Suprapubic skin (tissue), 4 donors: ENCODE measurements around the gene MRM2. TPM values are rescaled to one million over a fixed set of nuclear protein-coding genes. Genes with fewer than 3 reads are reported as not detected.

Experiments
- DNase-seq, 2 donors: peaks; one replicate each; pipeline ENCODE4 v3.0.0-alpha.2; 2019; ENCODE audit warnings: low spot score in 2 of 2
- H3K27ac ChIP-seq: fragments of 200-600 bp; sonication (generic); one replicate; pipeline ENCODE4 v1.5.1; 2019
- H3K27me3 ChIP-seq: fragments of 200-600 bp; sonication (generic); one replicate; pipeline ENCODE4 v1.5.1; 2019
- H3K36me3 ChIP-seq: fragments of 200-600 bp; sonication (generic); one replicate; pipeline ENCODE4 v1.5.1; 2019
- H3K4me1 ChIP-seq: fragments of 200-600 bp; sonication (generic); one replicate; pipeline ENCODE4 v1.5.1; 2019
- H3K4me3 ChIP-seq: fragments of 200-600 bp; sonication (generic); one replicate; pipeline ENCODE4 v1.5.1; 2019; ENCODE audit warnings: mild to moderate bottlenecking
- H3K9me3 ChIP-seq: fragments of 200-600 bp; sonication (generic); one replicate; pipeline ENCODE4 v1.5.1; 2019
- CTCF ChIP-seq, 2 donors: fragments of 200-600 bp in 1 of 2; fragments of 450-650 bp in 1 of 2; sonication (generic) in 1 of 2; IDR thresholded peaks; one replicate each; pipeline ENCODE4 v1.5.1; 2016 to 2019; ENCODE audit warnings: antibody characterized with exemption in 2 of 2, mild to moderate bottlenecking in 1 of 2, moderate library complexity in 1 of 2
- EP300 ChIP-seq: sonication (generic); formaldehyde crosslinking; IDR thresholded peaks from one replicate; pipeline ENCODE4 v1.6.1; 2017; ENCODE audit warnings: antibody characterized with exemption
- POLR2A ChIP-seq, 2 donors: fragments of 450-650 bp; IDR thresholded peaks; one replicate each; pipeline ENCODE4 v1.6.1; 2017; ENCODE audit warnings: antibody characterized with exemption in 2 of 2, mild to moderate bottlenecking in 2 of 2, moderate library complexity in 2 of 2
- POLR2AphosphoS5 ChIP-seq, 3 donors: sonication (generic); formaldehyde crosslinking; IDR thresholded peaks; one replicate each; pipeline ENCODE4 v1.6.1; 2017; ENCODE audit warnings: antibody characterized with exemption in 3 of 3
- WGBS: methylation state at CpG from one replicate; pipeline ENCODE4 v1.1.5; 2018; 5-methylcytosine and 5-hydroxymethylcytosine counted together
- total RNA-seq, 4 donors: library from RNA; depleted of rRNA; stranded (reverse); fragments of >200 nt; gene quantifications; one replicate each; pipeline ENCODE4 v1.1.0, GENCODE V29; 2016

Gene MRM2
- total RNA-seq, 4 donors from 2014 or later: 11.3 to 41.8 (median 19.8) TPM

GRCh38 chr7:2245883-2246675 lies 4.1 kb upstream of the MRM2 start:
- 82% methylated on average over 21 of the region's 22 CpGs for WGBS
- no peak for DNase-seq
- no peak for TF ChIP-seq POLR2A (IDR thresholded peaks at IDR 0.05)
- TF ChIP-seq CTCF (IDR thresholded peaks at IDR 0.05): no peak
- TF ChIP-seq EP300: no peak
- TF ChIP-seq POLR2AphosphoS5 (IDR thresholded peaks at IDR 0.05): no peak
- H3K27me3 ChIP-seq: no peaks in the 10 kb centered on the region
- no peak overlapping the region for H3K27ac ChIP-seq
- H3K4me1 ChIP-seq: peaks cover 30% of the 10 kb centered on the region
- no peaks in the 10 kb centered on the region for H3K36me3 ChIP-seq
- H3K4me3 ChIP-seq: no peak overlapping the region
- H3K9me3 ChIP-seq: no peaks in the 10 kb centered on the region

- no peak for DNase-seq
- 88% methylated on average over 23 of the region's 25 CpGs for WGBS
- TF ChIP-seq POLR2A (IDR thresholded peaks at IDR 0.05) (no peak), CTCF (IDR thresholded peaks at IDR 0.05) (no peak), EP300 (no peak)
- Histone ChIP-seq H3K36me3 (peaks cover 3% of the 10 kb centered on the region), H3K4me3 (no peak overlapping the region), H3K27me3 (no peaks in the 10 kb centered on the region), H3K4me1 (peaks cover 31% of the 10 kb centered on the region), H3K27ac (no peak overlapping the region), H3K9me3 (no peaks in the 10 kb centered on the region)
These were observed 2.5 kb upstream of the MRM2 start for GRCh38 chr7:2244404-2244995.

GRCh38 chr7:2243458-2243857 lies 1.5 kb upstream of the MRM2 start:
- Histone ChIP-seq H3K4me3 (no peak overlapping the region), H3K27me3 (no peaks in the 10 kb centered on the region), H3K27ac (no peak overlapping the region), H3K4me1 (peaks cover 21% of the 10 kb centered on the region), H3K36me3 (peaks cover 9% of the 10 kb centered on the region), H3K9me3 (no peaks in the 10 kb centered on the region)
- DNase-seq: no peak
- no peak for TF ChIP-seq CTCF (IDR thresholded peaks at IDR 0.05)
- TF ChIP-seq POLR2A (IDR thresholded peaks at IDR 0.05): no peak
- TF ChIP-seq POLR2AphosphoS5 (IDR thresholded peaks at IDR 0.05): no peak
- TF ChIP-seq EP300: no peak
- WGBS: 84% methylated on average over 12 of the region's 12 CpGs

- Histone ChIP-seq H3K36me3 (peaks cover 16% of the 10 kb centered on the region), H3K4me3 (peak overlapping the region; percentile 97), H3K27ac (peak overlapping the region; percentile 66), H3K9me3 (no peaks in the 10 kb centered on the region), H3K27me3 (no peaks in the 10 kb centered on the region), H3K4me1 (peaks cover 21% of the 10 kb centered on the region)
- DNase-seq: no peak
- WGBS: 49% methylated on average over 13 of the region's 21 CpGs
- no peak for TF ChIP-seq POLR2A (IDR thresholded peaks at IDR 0.05)
- no peak for TF ChIP-seq CTCF (IDR thresholded peaks at IDR 0.05)
- no peak for TF ChIP-seq POLR2AphosphoS5 (IDR thresholded peaks at IDR 0.05)
- TF ChIP-seq EP300: no peak
These were observed 780 bp upstream of the MRM2 start for GRCh38 chr7:2242541-2243429.

GRCh38 chr7:2239242-2239641 lies 2.8 kb downstream of the MRM2 start:
- TF ChIP-seq POLR2A (IDR thresholded peaks at IDR 0.05): no peak
- no peak for TF ChIP-seq POLR2AphosphoS5 (IDR thresholded peaks at IDR 0.05)
- TF ChIP-seq CTCF (IDR thresholded peaks at IDR 0.05): no peak
- no peak for TF ChIP-seq EP300
- no peaks in the 10 kb centered on the region for H3K27me3 ChIP-seq
- H3K36me3 ChIP-seq: peaks cover 40% of the 10 kb centered on the region
- 80% methylated on average over 6 of the region's 17 CpGs for WGBS
- no peak for DNase-seq
- no peak overlapping the region for H3K4me3 ChIP-seq
- H3K27ac ChIP-seq: no peak overlapping the region
- peaks cover 32% of the 10 kb centered on the region for H3K4me1 ChIP-seq
- H3K9me3 ChIP-seq: no peaks in the 10 kb centered on the region
